BE2C (cell line): Measurements from ENCODE around the gene PKIB.

ENCODE experiments used
- DNase-seq: peaks from one replicate; pipeline ENCODE4 v3.0.0-alpha.2; 2020
- H3K27me3 ChIP-seq: fragments of 250-450 bp; sonication (Bioruptor Pico); 2 replicates; pipeline ENCODE4 v1.5.1; 2020; ENCODE audit warnings: mild to moderate bottlenecking
- H3K36me3 ChIP-seq: fragments of 250-450 bp; sonication (Bioruptor Pico); 2 replicates; pipeline ENCODE4 v1.5.1; 2020; ENCODE audit warnings: mild to moderate bottlenecking
- H3K4me1 ChIP-seq: fragments of 250-450 bp; sonication (Bioruptor Pico); 2 replicates; pipeline ENCODE4 v1.5.1; 2020
- H3K4me3 ChIP-seq: 2 replicates; pipeline ENCODE4 v1.5.1; 2011; ENCODE audit warnings: low read depth, low read length
- H3K9me3 ChIP-seq: fragments of 250-450 bp; sonication (Bioruptor Pico); 2 replicates; pipeline ENCODE4 v1.5.1; 2020
- TF ChIP-seq, protein P1 (sequence below): IDR thresholded peaks from 2 replicates; pipeline ENCODE4 v1.5.1; 2012; ENCODE audit warnings: mild to moderate bottlenecking, low read depth, low read length

Gene PKIB

GRCh38 chr6:122704066-122704465 lies 93.9 kb downstream of the PKIB start:
- no peak overlapping the region for H3K4me3 ChIP-seq
- no peaks in the 10 kb centered on the region for H3K27me3 ChIP-seq
- no peaks in the 10 kb centered on the region for H3K9me3 ChIP-seq
- H3K4me1 ChIP-seq: no peaks in the 10 kb centered on the region
- no peaks in the 10 kb centered on the region for H3K36me3 ChIP-seq
- TF ChIP-seq, protein P1, sequence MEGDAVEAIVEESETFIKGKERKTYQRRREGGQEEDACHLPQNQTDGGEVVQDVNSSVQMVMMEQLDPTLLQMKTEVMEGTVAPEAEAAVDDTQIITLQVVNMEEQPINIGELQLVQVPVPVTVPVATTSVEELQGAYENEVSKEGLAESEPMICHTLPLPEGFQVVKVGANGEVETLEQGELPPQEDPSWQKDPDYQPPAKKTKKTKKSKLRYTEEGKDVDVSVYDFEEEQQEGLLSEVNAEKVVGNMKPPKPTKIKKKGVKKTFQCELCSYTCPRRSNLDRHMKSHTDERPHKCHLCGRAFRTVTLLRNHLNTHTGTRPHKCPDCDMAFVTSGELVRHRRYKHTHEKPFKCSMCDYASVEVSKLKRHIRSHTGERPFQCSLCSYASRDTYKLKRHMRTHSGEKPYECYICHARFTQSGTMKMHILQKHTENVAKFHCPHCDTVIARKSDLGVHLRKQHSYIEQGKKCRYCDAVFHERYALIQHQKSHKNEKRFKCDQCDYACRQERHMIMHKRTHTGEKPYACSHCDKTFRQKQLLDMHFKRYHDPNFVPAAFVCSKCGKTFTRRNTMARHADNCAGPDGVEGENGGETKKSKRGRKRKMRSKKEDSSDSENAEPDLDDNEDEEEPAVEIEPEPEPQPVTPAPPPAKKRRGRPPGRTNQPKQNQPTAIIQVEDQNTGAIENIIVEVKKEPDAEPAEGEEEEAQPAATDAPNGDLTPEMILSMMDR: no peak
- no peak for DNase-seq

DNA sequence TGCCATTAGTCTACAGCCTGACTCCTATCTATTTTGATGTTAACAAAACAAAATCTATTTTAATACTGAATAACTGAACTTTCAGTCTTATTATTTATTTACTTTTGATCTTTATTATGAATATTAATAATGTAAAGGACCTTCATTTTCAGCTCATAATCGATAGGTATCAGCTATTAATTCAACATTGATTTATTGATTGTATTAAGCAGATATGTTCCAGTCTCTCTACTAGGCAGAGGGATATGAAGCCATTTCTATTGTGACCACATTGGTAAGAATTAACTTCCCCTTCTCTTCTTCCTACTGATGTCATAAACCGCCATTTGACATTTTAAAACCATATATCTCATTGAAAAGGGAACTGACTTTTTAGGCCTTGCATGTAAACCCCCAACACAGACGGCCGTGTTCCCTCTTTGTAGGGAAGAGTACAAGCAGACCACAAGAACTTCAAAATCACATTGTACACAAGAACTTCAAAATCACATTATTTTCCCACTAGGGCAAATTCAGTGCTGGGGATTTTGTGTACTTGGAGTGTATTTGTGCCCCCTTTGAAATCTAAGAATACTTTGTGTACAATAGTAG lies 99.8 kb downstream of the PKIB start:
- Histone ChIP-seq H3K9me3 (no peaks in the 10 kb centered on the region), H3K27me3 (no peaks in the 10 kb centered on the region), H3K36me3 (no peaks in the 10 kb centered on the region), H3K4me1 (no peaks in the 10 kb centered on the region), H3K4me3 (no peak overlapping the region)
- TF ChIP-seq, protein P1: no peak
- DNase-seq: no peak

GRCh38 chr6:122710908-122711635 lies 100.9 kb downstream of the PKIB start:
- H3K4me3 ChIP-seq: no peak overlapping the region
- no peak for DNase-seq
- no peaks in the 10 kb centered on the region for H3K9me3 ChIP-seq
- no peaks in the 10 kb centered on the region for H3K4me1 ChIP-seq
- H3K27me3 ChIP-seq: no peaks in the 10 kb centered on the region
- TF ChIP-seq, protein P1: no peak
- no peaks in the 10 kb centered on the region for H3K36me3 ChIP-seq

GRCh38 chr6:122712093-122712447 lies 101.9 kb downstream of the PKIB start:
- TF ChIP-seq, protein P1: no peak
- Histone ChIP-seq H3K4me1 (no peaks in the 10 kb centered on the region), H3K36me3 (no peaks in the 10 kb centered on the region), H3K27me3 (no peaks in the 10 kb centered on the region), H3K4me3 (no peak overlapping the region), H3K9me3 (no peaks in the 10 kb centered on the region)
- no peak for DNase-seq

DNA sequence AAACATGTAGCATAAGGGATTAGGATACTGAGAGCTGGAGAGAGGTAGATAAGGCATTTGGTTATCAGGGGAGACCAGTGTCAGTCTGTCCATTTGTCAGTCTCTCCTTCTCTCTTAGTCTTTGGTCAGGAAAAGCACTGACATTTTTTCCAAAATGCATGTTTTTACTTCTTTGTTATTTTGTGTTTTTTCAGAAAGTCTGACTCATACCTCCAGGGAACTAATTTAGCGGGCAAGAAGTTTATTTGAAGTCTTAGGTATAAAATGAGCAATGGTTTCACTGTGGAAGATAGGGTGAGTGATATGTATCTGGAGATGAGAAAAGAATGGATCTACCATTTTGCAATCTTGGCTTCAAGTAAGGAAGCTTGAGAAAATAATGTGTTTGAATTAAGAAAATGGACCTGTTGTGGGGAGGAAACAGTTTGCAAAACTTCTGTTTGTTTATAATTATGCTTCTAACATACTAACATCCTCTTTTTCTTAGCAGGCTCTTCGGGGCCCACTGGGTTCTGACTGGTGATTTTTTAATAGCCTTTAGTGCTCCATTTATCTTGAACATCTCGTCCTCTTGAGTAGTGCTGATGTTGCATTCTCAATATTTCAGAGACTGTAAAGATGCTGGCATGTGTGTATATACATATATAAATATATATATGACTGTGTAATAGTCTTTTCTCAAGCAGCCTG lies 102.4 kb downstream of the PKIB start:
- Histone ChIP-seq H3K27me3 (no peaks in the 10 kb centered on the region), H3K36me3 (no peaks in the 10 kb centered on the region), H3K9me3 (no peaks in the 10 kb centered on the region), H3K4me3 (no peak overlapping the region), H3K4me1 (no peaks in the 10 kb centered on the region)
- DNase-seq: no peak
- TF ChIP-seq, protein P1: no peak

- no peaks in the 10 kb centered on the region for H3K4me1 ChIP-seq
- TF ChIP-seq, protein P1: no peak
- no peaks in the 10 kb centered on the region for H3K36me3 ChIP-seq
- H3K9me3 ChIP-seq: no peaks in the 10 kb centered on the region
- H3K27me3 ChIP-seq: no peaks in the 10 kb centered on the region
- no peak overlapping the region for H3K4me3 ChIP-seq
- no peak for DNase-seq
Observed at GRCh38 chr6:122713138-122713537, 102.9 kb downstream of the PKIB start.
